HPDE6-E6E7 (cell line): Measurements from ENCODE around the gene CABYR.
"Not testable (repeated sequence)": the region's sequence is repeated elsewhere in the genome, so short reads cannot be mapped to it uniquely, and the experiment has no call there.

Experiments
- DNase-seq: peaks from one replicate; pipeline ENCODE4 v3.0.0; 2011; ENCODE audit warnings: missing footprints; ENCODE audit errors: extremely low spot score

The CABYR gene

GRCh38 chr18:24128700-24129099 is 10.2 kb upstream of the CABYR start:
- no peak for DNase-seq

GRCh38 chr18:24130494-24130893 is 8.4 kb upstream of the CABYR start:
- DNase-seq, result no peak

GRCh38 chr18:24136967-24137373 is 1.9 kb upstream of the CABYR start:
- no peak for DNase-seq

- no peak for DNase-seq
Measured at GRCh38 chr18:24138409-24138788, 463 bp upstream of the CABYR start.

GRCh38 chr18:24140697-24141096 is 1.8 kb downstream of the CABYR start:
- no peak for DNase-seq

- no peak for DNase-seq
Measured at GRCh38 chr18:24142376-24142775, 3.5 kb downstream of the CABYR start.

GRCh38 chr18:24149591-24149990 is 10.7 kb downstream of the CABYR start:
- not testable (repeated sequence) for DNase-seq

- no peak for DNase-seq
Measured at GRCh38 chr18:24153397-24153796, 14.5 kb downstream of the CABYR start.

- DNase-seq, result no peak
Measured at GRCh38 chr18:24157855-24158254, 19.0 kb downstream of the CABYR start.

GRCh38 chr18:24160086-24160485 is 21.2 kb downstream of the CABYR start:
- DNase-seq, result no peak

- no peak for DNase-seq
Measured at GRCh38 chr18:24161304-24161703, 22.4 kb downstream of the CABYR start.

GRCh38 chr18:24168496-24168895 is 29.6 kb downstream of the CABYR start:
- no peak for DNase-seq

- DNase-seq, result no peak
Measured at GRCh38 chr18:24170360-24170759, 31.5 kb downstream of the CABYR start.

- DNase-seq, result no peak
Measured at GRCh38 chr18:24173997-24174396, 35.1 kb downstream of the CABYR start.

GRCh38 chr18:24176727-24177416 is 38.0 kb downstream of the CABYR start:
- DNase-seq, result peak; percentile 31

- DNase-seq, result no peak
Measured at GRCh38 chr18:24177499-24178133, 38.8 kb downstream of the CABYR start.

GRCh38 chr18:24180048-24180447 is 41.2 kb downstream of the CABYR start:
- DNase-seq, result no peak

GRCh38 chr18:24181806-24182205 is 42.9 kb downstream of the CABYR start:
- no peak for DNase-seq

- DNase-seq, result no peak
Measured at GRCh38 chr18:24185805-24186204, 46.9 kb downstream of the CABYR start.

- DNase-seq, result no peak
Measured at GRCh38 chr18:24187049-24187448, 48.2 kb downstream of the CABYR start.

- DNase-seq, result no peak
Measured at GRCh38 chr18:24187689-24188088, 48.8 kb downstream of the CABYR start.

- no peak for DNase-seq
Measured at GRCh38 chr18:24188120-24188519, 49.3 kb downstream of the CABYR start.

- DNase-seq, result no peak
Measured at GRCh38 chr18:24189007-24189528, 50.2 kb downstream of the CABYR start.
